ENCODE data around the gene SSRP1.
A peak's percentile ranks its signal among the peaks of the same experiment; 100 is the strongest.

Gene SSRP1

GRCh38 chr11:57335343-57336110 lies at the start of gene SSRP1:
TSS of gene SSRP1 (minus strand) at chr11:57335892. CDS start at chr11:57335121, 771 bp downstream.
- peak within 1 kb of the TSS; percentile 94 for H3K27ac ChIP-seq
- TF ChIP-seq, protein P1, sequence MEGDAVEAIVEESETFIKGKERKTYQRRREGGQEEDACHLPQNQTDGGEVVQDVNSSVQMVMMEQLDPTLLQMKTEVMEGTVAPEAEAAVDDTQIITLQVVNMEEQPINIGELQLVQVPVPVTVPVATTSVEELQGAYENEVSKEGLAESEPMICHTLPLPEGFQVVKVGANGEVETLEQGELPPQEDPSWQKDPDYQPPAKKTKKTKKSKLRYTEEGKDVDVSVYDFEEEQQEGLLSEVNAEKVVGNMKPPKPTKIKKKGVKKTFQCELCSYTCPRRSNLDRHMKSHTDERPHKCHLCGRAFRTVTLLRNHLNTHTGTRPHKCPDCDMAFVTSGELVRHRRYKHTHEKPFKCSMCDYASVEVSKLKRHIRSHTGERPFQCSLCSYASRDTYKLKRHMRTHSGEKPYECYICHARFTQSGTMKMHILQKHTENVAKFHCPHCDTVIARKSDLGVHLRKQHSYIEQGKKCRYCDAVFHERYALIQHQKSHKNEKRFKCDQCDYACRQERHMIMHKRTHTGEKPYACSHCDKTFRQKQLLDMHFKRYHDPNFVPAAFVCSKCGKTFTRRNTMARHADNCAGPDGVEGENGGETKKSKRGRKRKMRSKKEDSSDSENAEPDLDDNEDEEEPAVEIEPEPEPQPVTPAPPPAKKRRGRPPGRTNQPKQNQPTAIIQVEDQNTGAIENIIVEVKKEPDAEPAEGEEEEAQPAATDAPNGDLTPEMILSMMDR (IDR thresholded peaks at IDR 0.05; ENCODE audit: low read depth, low read length): no peak
- H3K27me3 ChIP-seq (ENCODE audit: insufficient read depth, low read depth, severe bottlenecking): no peaks in the 10 kb centered on the region
- peak within 1 kb of the TSS; percentile 92 for H3K4me3 ChIP-seq (ENCODE audit: low read depth, low read length)
- DNase-seq: peak; percentile 91
- H3K9me3 ChIP-seq (ENCODE audit: severe bottlenecking): no peaks in the 10 kb centered on the region
- peaks cover 49% of the 10 kb centered on the region for H3K36me3 ChIP-seq

DNA sequence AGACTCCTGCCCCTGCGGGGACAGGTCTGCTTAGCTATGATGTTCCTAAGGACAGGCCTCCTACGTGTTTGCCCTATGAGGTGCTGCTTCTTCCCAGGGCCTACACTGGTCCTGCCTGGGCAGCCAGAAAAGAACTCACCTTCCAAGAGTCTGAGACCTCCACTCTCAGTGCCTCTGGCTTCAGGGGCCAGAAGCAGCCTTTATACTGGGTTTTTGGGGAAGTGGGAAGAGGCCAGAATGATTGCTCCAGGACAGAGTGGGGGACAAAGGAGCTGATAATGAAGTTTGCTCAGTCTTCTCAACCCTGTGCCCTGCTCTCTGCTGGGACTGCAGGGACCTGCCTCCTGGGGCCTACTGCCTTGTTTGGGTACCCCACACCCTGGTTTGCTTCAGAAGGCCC lies 45.3 kb upstream of the SSRP1 start, which contains the start of gene PRG3:
Gene PRG3, minus strand, starts transcription at position 176 of the 400 bp plus-strand sequence. CDS start 442 bp downstream, outside the sequence.
- TF ChIP-seq, protein P1 (IDR thresholded peaks at IDR 0.05; ENCODE audit: low read depth, low read length): no peak
- H3K4me3 ChIP-seq (ENCODE audit: low read depth, low read length): no peak within 1 kb of the TSS
- H3K36me3 ChIP-seq: no peaks in the 10 kb centered on the region
- no peaks in the 10 kb centered on the region for H3K9me3 ChIP-seq (ENCODE audit: severe bottlenecking)
- no peak for DNase-seq
- H3K27me3 ChIP-seq (ENCODE audit: insufficient read depth, low read depth, severe bottlenecking): peaks cover 69% of the 10 kb centered on the region
- no peak within 1 kb of the TSS for H3K27ac ChIP-seq

DNA sequence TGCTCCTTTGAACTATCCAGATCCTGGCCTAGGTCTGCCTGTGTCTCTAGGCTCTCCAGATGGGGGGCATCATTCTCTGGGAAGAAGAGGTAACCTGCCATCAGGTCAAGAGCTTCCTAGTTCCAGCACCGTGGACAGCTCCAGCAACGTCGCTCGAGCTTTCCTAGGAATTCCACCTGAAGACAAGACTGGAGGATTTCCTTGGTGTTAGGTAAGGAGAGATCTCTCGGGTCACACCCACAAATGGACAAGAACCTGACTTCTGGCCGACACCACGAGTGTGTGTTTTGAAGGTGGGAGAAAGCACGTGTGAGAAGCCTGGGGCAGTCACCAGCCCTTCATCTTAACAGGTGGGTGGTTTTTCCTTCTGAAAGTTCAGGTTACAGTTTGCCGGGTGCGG lies 44.0 kb upstream of the SSRP1 start:
- no peak for DNase-seq
- no peaks in the 10 kb centered on the region for H3K9me3 ChIP-seq (ENCODE audit: severe bottlenecking)
- H3K36me3 ChIP-seq: no peaks in the 10 kb centered on the region
- peaks cover 69% of the 10 kb centered on the region for H3K27me3 ChIP-seq (ENCODE audit: insufficient read depth, low read depth, severe bottlenecking)
- no peak overlapping the region for H3K27ac ChIP-seq
- TF ChIP-seq, protein P1 (IDR thresholded peaks at IDR 0.05; ENCODE audit: low read depth, low read length): no peak
- H3K4me3 ChIP-seq (ENCODE audit: low read depth, low read length): no peak overlapping the region

DNA sequence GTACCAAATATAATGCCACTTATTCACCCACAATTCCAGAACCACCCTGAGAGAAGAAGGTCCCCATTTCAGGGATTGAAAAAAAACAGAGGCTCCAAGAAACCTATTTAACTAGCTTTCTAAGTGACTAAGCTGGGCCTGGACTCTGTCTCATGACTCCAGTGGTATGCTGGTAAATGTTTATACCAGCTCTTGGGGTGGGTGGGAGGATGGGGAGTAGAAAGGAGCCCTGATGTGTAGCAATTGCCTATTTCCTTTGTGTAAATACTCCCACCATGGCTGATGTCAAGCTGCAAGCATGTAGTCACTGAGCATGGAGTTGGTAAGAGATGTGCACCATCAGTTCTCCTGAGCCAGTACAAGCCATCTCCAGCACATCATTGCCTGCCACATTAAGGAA lies 42.5 kb upstream of the SSRP1 start:
- peaks cover 74% of the 10 kb centered on the region for H3K27me3 ChIP-seq (ENCODE audit: insufficient read depth, low read depth, severe bottlenecking)
- no peaks in the 10 kb centered on the region for H3K36me3 ChIP-seq
- H3K9me3 ChIP-seq (ENCODE audit: severe bottlenecking): no peaks in the 10 kb centered on the region
- TF ChIP-seq, protein P1 (IDR thresholded peaks at IDR 0.05; ENCODE audit: low read depth, low read length): no peak
- no peak overlapping the region for H3K4me3 ChIP-seq (ENCODE audit: low read depth, low read length)
- H3K27ac ChIP-seq: no peak overlapping the region
- no peak for DNase-seq

DNA sequence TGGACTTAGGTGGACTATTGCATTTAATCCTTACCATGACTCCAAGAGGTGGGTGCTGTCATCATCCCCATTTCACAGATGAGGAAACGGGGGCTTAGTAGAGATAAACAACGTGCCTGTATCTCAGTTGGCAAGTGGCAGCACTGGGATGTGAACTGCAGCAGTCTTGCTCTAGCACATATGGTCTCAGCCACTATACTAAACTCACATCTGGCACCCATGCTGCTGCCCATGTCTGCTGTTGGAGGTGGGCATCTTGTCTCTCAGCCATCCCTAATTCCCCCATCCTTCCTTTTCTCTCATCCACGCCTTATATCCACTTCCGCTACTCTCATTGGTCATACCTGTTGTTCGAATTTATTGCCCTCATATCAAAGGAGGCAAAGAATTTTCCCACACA lies 41.4 kb upstream of the SSRP1 start:
- Histone ChIP-seq H3K27me3 (ENCODE audit: insufficient read depth, low read depth, severe bottlenecking) (peaks cover 75% of the 10 kb centered on the region), H3K9me3 (ENCODE audit: severe bottlenecking) (no peaks in the 10 kb centered on the region), H3K27ac (no peak overlapping the region), H3K4me3 (ENCODE audit: low read depth, low read length) (no peak overlapping the region), H3K36me3 (no peaks in the 10 kb centered on the region)
- TF ChIP-seq, protein P1 (IDR thresholded peaks at IDR 0.05; ENCODE audit: low read depth, low read length): no peak
- DNase-seq: no peak

All from WERI-Rb-1 (cell line).